Stimulated activated CD4-positive, alpha-beta T cell treated with anti-CD3 and anti-CD28 coated beads, Interleukin-4, amount 100 ng/mL, for 24 hours (primary cell): Measurements from ENCODE around the gene ATP8B3.
"Not testable (repeated sequence)": the region's sequence is repeated elsewhere in the genome, so short reads cannot be mapped to it uniquely, and the experiment has no call there.

Experiments
- DNase-seq: peaks from one replicate; pipeline ENCODE4 v3.0.0-alpha.2; 2020

ATP8B3 gene

GRCh38 chr19:1816530-1817298 is 4.6 kb upstream of the ATP8B3 start:
- DNase-seq, result no peak

- no peak for DNase-seq
Observed at GRCh38 chr19:1815605-1816529, 3.8 kb upstream of the ATP8B3 start.

GRCh38 chr19:1814833-1815604 is 2.9 kb upstream of the ATP8B3 start:
- no peak for DNase-seq

GRCh38 chr19:1814391-1814790 is 2.3 kb upstream of the ATP8B3 start:
- DNase-seq, result no peak

GRCh38 chr19:1813192-1814182 is 1.4 kb upstream of the ATP8B3 start:
- no peak for DNase-seq

- peak; percentile 82 for DNase-seq
Observed at GRCh38 chr19:1812426-1813191, 533 bp upstream of the ATP8B3 start.

- DNase-seq, result peak; percentile 64
Observed at GRCh38 chr19:1811472-1811894, 593 bp downstream of the ATP8B3 start.

- no peak for DNase-seq
Observed at GRCh38 chr19:1810439-1811160, 1.5 kb downstream of the ATP8B3 start.

- DNase-seq, result no peak
Observed at GRCh38 chr19:1809678-1810077, 2.4 kb downstream of the ATP8B3 start.

GRCh38 chr19:1808395-1808731 is 3.7 kb downstream of the ATP8B3 start:
- no peak for DNase-seq

GRCh38 chr19:1807695-1808394 is 4.2 kb downstream of the ATP8B3 start:
- DNase-seq, result no peak

- DNase-seq, result no peak
Observed at GRCh38 chr19:1807030-1807694, 4.9 kb downstream of the ATP8B3 start.

- no peak for DNase-seq
Observed at GRCh38 chr19:1806184-1807029, 5.7 kb downstream of the ATP8B3 start.

GRCh38 chr19:1805401-1806183 is 6.5 kb downstream of the ATP8B3 start:
- DNase-seq, result no peak

- no peak for DNase-seq
Observed at GRCh38 chr19:1804858-1805257, 7.2 kb downstream of the ATP8B3 start.

- DNase-seq, result no peak
Observed at GRCh38 chr19:1799695-1800342, 12.3 kb downstream of the ATP8B3 start.

- DNase-seq, result not testable (repeated sequence)
Observed at GRCh38 chr19:1797313-1797712, 14.8 kb downstream of the ATP8B3 start.
